ENCODE measurements around the gene LETM1. TPM values are rescaled to one million over a fixed set of nuclear protein-coding genes. Genes with fewer than 3 reads are reported as not detected.
A peak's percentile ranks its signal among the peaks of the same experiment; 100 is the strongest.

Gene LETM1
- total and polyA plus RNA-seq, 2 of the 13 experiments (the other 11 are each of a cell fraction or from before 2014, with no cell fraction given): 9.7 to 41.6 TPM

GRCh38 chr4:1768367-1769034 lies 87.5 kb downstream of the LETM1 start (continued):
- TF ChIP-seq, protein P1, sequence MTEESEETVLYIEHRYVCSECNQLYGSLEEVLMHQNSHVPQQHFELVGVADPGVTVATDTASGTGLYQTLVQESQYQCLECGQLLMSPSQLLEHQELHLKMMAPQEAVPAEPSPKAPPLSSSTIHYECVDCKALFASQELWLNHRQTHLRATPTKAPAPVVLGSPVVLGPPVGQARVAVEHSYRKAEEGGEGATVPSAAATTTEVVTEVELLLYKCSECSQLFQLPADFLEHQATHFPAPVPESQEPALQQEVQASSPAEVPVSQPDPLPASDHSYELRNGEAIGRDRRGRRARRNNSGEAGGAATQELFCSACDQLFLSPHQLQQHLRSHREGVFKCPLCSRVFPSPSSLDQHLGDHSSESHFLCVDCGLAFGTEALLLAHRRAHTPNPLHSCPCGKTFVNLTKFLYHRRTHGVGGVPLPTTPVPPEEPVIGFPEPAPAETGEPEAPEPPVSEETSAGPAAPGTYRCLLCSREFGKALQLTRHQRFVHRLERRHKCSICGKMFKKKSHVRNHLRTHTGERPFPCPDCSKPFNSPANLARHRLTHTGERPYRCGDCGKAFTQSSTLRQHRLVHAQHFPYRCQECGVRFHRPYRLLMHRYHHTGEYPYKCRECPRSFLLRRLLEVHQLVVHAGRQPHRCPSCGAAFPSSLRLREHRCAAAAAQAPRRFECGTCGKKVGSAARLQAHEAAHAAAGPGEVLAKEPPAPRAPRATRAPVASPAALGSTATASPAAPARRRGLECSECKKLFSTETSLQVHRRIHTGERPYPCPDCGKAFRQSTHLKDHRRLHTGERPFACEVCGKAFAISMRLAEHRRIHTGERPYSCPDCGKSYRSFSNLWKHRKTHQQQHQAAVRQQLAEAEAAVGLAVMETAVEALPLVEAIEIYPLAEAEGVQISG (CRISPR knock-in tag; IDR thresholded peaks at IDR 0.05): peak; percentile 62
- TF ChIP-seq ZNF749 (CRISPR knock-in tag; IDR thresholded peaks at IDR 0.05; ENCODE audit: borderline replicate concordance) (no peak), HNRNPL (IDR thresholded peaks at IDR 0.05; ENCODE audit: low read depth, low read length) (peak; percentile 98), HIC2 (CRISPR knock-in tag; IDR thresholded peaks at IDR 0.05; ENCODE audit: low read depth) (peak; percentile 93), ZNF891 (CRISPR knock-in tag; IDR thresholded peaks at IDR 0.05) (0 out of 2 replicates have a peak, but pooled peaks have one; percentile 32), HES4 (CRISPR knock-in tag; IDR thresholded peaks at IDR 0.05; ENCODE audit: borderline replicate concordance) (peak; percentile 93; the same call in 1 of the 2 replicates), ZNF546 (CRISPR knock-in tag; conservative IDR thresholded peaks at IDR 0.05) (0 out of 2 replicates have a peak, but pooled peaks have one; percentile 25), PCBP2 (optimal IDR thresholded peaks at IDR 0.05; ENCODE audit: low read depth, low read length, poor library complexity, severe bottlenecking) (no peak)
- TF ChIP-seq, protein P2, sequence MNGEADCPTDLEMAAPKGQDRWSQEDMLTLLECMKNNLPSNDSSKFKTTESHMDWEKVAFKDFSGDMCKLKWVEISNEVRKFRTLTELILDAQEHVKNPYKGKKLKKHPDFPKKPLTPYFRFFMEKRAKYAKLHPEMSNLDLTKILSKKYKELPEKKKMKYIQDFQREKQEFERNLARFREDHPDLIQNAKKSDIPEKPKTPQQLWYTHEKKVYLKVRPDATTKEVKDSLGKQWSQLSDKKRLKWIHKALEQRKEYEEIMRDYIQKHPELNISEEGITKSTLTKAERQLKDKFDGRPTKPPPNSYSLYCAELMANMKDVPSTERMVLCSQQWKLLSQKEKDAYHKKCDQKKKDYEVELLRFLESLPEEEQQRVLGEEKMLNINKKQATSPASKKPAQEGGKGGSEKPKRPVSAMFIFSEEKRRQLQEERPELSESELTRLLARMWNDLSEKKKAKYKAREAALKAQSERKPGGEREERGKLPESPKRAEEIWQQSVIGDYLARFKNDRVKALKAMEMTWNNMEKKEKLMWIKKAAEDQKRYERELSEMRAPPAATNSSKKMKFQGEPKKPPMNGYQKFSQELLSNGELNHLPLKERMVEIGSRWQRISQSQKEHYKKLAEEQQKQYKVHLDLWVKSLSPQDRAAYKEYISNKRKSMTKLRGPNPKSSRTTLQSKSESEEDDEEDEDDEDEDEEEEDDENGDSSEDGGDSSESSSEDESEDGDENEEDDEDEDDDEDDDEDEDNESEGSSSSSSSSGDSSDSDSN (CRISPR knock-in tag; IDR thresholded peaks at IDR 0.05): peak; percentile 51
- TF ChIP-seq, protein P3, sequence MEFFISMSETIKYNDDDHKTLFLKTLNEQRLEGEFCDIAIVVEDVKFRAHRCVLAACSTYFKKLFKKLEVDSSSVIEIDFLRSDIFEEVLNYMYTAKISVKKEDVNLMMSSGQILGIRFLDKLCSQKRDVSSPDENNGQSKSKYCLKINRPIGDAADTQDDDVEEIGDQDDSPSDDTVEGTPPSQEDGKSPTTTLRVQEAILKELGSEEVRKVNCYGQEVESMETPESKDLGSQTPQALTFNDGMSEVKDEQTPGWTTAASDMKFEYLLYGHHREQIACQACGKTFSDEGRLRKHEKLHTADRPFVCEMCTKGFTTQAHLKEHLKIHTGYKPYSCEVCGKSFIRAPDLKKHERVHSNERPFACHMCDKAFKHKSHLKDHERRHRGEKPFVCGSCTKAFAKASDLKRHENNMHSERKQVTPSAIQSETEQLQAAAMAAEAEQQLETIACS (CRISPR knock-in tag; IDR thresholded peaks at IDR 0.05): no peak
- TF ChIP-seq, protein P4, sequence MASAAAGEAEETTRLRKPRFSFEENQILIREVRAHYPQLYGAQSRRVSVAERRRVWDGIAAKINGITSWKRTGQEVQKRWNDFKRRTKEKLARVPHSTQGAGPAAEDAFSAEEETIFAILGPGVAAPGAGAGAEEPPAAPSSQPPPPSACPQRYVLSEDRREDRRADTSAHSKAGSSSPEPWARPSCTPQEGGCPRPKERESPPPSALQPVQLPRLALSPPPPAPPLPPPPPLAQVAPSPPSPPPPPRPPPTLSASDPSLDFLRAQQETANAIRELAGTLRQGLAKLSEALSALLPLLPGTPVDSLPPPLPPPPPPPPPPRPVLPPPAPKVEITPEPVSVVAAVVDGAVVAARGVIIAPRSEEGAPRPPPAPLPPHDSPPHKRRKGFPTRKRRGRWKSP (CRISPR knock-in tag; IDR thresholded peaks at IDR 0.05): 0 out of 2 replicates have a peak, but pooled peaks have one; percentile 52
- TF ChIP-seq, protein P5, sequence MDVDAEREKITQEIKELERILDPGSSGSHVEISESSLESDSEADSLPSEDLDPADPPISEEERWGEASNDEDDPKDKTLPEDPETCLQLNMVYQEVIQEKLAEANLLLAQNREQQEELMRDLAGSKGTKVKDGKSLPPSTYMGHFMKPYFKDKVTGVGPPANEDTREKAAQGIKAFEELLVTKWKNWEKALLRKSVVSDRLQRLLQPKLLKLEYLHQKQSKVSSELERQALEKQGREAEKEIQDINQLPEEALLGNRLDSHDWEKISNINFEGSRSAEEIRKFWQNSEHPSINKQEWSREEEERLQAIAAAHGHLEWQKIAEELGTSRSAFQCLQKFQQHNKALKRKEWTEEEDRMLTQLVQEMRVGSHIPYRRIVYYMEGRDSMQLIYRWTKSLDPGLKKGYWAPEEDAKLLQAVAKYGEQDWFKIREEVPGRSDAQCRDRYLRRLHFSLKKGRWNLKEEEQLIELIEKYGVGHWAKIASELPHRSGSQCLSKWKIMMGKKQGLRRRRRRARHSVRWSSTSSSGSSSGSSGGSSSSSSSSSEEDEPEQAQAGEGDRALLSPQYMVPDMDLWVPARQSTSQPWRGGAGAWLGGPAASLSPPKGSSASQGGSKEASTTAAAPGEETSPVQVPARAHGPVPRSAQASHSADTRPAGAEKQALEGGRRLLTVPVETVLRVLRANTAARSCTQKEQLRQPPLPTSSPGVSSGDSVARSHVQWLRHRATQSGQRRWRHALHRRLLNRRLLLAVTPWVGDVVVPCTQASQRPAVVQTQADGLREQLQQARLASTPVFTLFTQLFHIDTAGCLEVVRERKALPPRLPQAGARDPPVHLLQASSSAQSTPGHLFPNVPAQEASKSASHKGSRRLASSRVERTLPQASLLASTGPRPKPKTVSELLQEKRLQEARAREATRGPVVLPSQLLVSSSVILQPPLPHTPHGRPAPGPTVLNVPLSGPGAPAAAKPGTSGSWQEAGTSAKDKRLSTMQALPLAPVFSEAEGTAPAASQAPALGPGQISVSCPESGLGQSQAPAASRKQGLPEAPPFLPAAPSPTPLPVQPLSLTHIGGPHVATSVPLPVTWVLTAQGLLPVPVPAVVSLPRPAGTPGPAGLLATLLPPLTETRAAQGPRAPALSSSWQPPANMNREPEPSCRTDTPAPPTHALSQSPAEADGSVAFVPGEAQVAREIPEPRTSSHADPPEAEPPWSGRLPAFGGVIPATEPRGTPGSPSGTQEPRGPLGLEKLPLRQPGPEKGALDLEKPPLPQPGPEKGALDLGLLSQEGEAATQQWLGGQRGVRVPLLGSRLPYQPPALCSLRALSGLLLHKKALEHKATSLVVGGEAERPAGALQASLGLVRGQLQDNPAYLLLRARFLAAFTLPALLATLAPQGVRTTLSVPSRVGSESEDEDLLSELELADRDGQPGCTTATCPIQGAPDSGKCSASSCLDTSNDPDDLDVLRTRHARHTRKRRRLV (CRISPR knock-in tag; IDR thresholded peaks at IDR 0.05): 0 out of 2 replicates have a peak, but pooled peaks have one; percentile 20
